Vagina (tissue), 2 donors: Measurements from ENCODE around the gene DOCK1.

Source experiments
- CTCF ChIP-seq, 3 experiments: fragments of 450-650 bp in 2 of 3; fragments of 200-600 bp in 1 of 3; sonication (generic) in 1 of 3; IDR thresholded peaks; one replicate each; pipeline ENCODE4 v1.5.1; 2017 to 2019; ENCODE audit warnings: antibody characterized with exemption in 3 of 3, mild to moderate bottlenecking in 2 of 3, moderate library complexity in 2 of 3
- POLR2A ChIP-seq, 2 donors: fragments of 450-650 bp; IDR thresholded peaks; one replicate each; pipeline ENCODE4 v1.6.1; 2017; ENCODE audit warnings: antibody characterized with exemption in 2 of 2, mild to moderate bottlenecking in 2 of 2, moderate library complexity in 2 of 2
- POLR2AphosphoS5 ChIP-seq, 2 donors: sonication (generic); formaldehyde crosslinking; IDR thresholded peaks; one replicate each; pipeline ENCODE4 v1.9.0; 2017; ENCODE audit warnings: antibody characterized with exemption in 2 of 2, mild to moderate bottlenecking in 2 of 2, low read depth in 1 of 2; ENCODE audit not compliant: insufficient read depth in 1 of 2

- TF ChIP-seq POLR2A (IDR thresholded peaks at IDR 0.05), result no peak
- TF ChIP-seq CTCF (IDR thresholded peaks at IDR 0.05), result no peak
- TF ChIP-seq POLR2AphosphoS5 (IDR thresholded peaks at IDR 0.05; ENCODE audit: insufficient read depth in 1 of 2, low read depth in 1 of 2), result no peak
Observed at GRCh38 chr10:126963354-126963753, 58.1 kb downstream of the DOCK1 start.
